HEK293 (cell line): Measurements from ENCODE around the gene TSHR.

Experiments
- CTCF ChIA-PET: fragments of 350-600 bp; formaldehyde crosslinking; extraction: SDS; loops from one replicate; lab custom pipeline; 2021; ENCODE audit warnings: antibody characterized with exemption; lab: Yijun Ruan, JAX
- POLR2A ChIA-PET: fragments of 300-600 bp; formaldehyde crosslinking; extraction: SDS; loops from one replicate; lab custom pipeline; 2020; ENCODE audit warnings: antibody characterized with exemption, inconsistent platforms; lab: Yijun Ruan, JAX
- H3K27ac ChIP-seq: fragments of 200-500 bp; sonication (Bioruptor generic); 2 replicates; pipeline ENCODE4 v1.5.1; 2014; ENCODE audit warnings: low read depth, low read length, control low read depth, inconsistent platforms; ENCODE audit errors: extremely low read depth
- H3K36me3 ChIP-seq, 2 experiments: fragments of 200-500 bp in 1 of 2; sonication (Bioruptor generic) in 1 of 2; 1 replicate in 1 of 2; 2 replicates in 1 of 2; pipeline ENCODE4 v1.5.1; 2014 to 2017; ENCODE audit warnings: inconsistent platforms in 2 of 2, low read length in 2 of 2; ENCODE audit not compliant: control insufficient read depth in 2 of 2, insufficient read depth in 1 of 2
- H3K4me1 ChIP-seq: fragments of 200-500 bp; sonication (Bioruptor generic); 2 replicates; pipeline ENCODE4 v1.5.1; 2014; ENCODE audit warnings: mild to moderate bottlenecking, low read length, inconsistent platforms; ENCODE audit not compliant: control insufficient read depth, insufficient read depth
- H3K4me3 ChIP-seq: 2 replicates; pipeline ENCODE4 v1.5.1; 2011; ENCODE audit warnings: low read depth, mild to moderate bottlenecking, control low read depth, low read length, moderate library complexity
- H3K9me3 ChIP-seq: fragments of 200-500 bp; sonication (Bioruptor generic); 2 replicates; pipeline ENCODE4 v1.5.1; 2014; ENCODE audit warnings: low read depth, low read length, inconsistent platforms; ENCODE audit not compliant: control insufficient read depth, insufficient read depth
- HOXA7 ChIP-seq: sonication (generic); formaldehyde crosslinking; IDR thresholded peaks from 2 replicates; pipeline ENCODE4 v1.8.1; 2022; ENCODE audit warnings: missing genetic modification reagents, borderline replicate concordance
- MYNN ChIP-seq: fragments of 450-650 bp; formaldehyde crosslinking; IDR thresholded peaks from 2 replicates; pipeline ENCODE4 v1.5.1; 2016; ENCODE audit warnings: missing biosample characterization, missing genetic modification characterization, borderline replicate concordance
- OVOL3 ChIP-seq: fragments of 450-650 bp; formaldehyde crosslinking; IDR thresholded peaks from 2 replicates; pipeline ENCODE4 v1.5.1; 2016; ENCODE audit warnings: missing biosample characterization, missing genetic modification characterization
- ZFP69B ChIP-seq: fragments of 450-650 bp; formaldehyde crosslinking; IDR thresholded peaks from 2 replicates; pipeline ENCODE4 v1.5.1; 2016; ENCODE audit warnings: missing biosample characterization, missing genetic modification characterization
- ZIC2 ChIP-seq: fragments of 450-650 bp; formaldehyde crosslinking; IDR thresholded peaks from 2 replicates; pipeline ENCODE4 v1.5.1; 2016; ENCODE audit warnings: missing biosample characterization, missing genetic modification characterization
- ZNF146 ChIP-seq: fragments of 450-650 bp; formaldehyde crosslinking; IDR thresholded peaks from 2 replicates; pipeline ENCODE4 v1.5.1; 2016; ENCODE audit warnings: missing biosample characterization, missing genetic modification characterization
- ZNF214 ChIP-seq: fragments of 450-650 bp; formaldehyde crosslinking; IDR thresholded peaks from 2 replicates; pipeline ENCODE4 v1.5.1; 2017; ENCODE audit warnings: missing biosample characterization, mild to moderate bottlenecking, missing genetic modification characterization, borderline replicate concordance
- ZNF239 ChIP-seq: fragments of 450-650 bp; formaldehyde crosslinking; IDR thresholded peaks from 2 replicates; pipeline ENCODE4 v1.5.1; 2016; ENCODE audit warnings: missing biosample characterization, missing genetic modification characterization
- ZNF274 ChIP-seq, 2 experiments: fragments of 200-500 bp in 1 of 2; fragments of 450-650 bp in 1 of 2; sonication (Bioruptor generic) in 1 of 2; formaldehyde crosslinking in 1 of 2; IDR thresholded peaks; 2 replicates each; pipeline versions ENCODE4 v1.5.1 to v1.6.1; 2014 to 2016; ENCODE audit warnings: borderline replicate concordance in 1 of 2, inconsistent platforms in 1 of 2, low read length in 1 of 2, missing biosample characterization in 1 of 2, missing genetic modification characterization in 1 of 2
- ZNF37A ChIP-seq: fragments of 450-650 bp; IDR thresholded peaks from 2 replicates; pipeline ENCODE4 v1.5.1; 2018; ENCODE audit warnings: missing biosample characterization, missing genetic modification characterization
- ZNF426 ChIP-seq: fragments of 450-650 bp; formaldehyde crosslinking; IDR thresholded peaks from 2 replicates; pipeline ENCODE4 v1.5.1; 2017; ENCODE audit warnings: missing biosample characterization, missing genetic modification characterization, mild to moderate bottlenecking, inconsistent platforms, moderate library complexity
- ZNF433 ChIP-seq: fragments of 450-650 bp; formaldehyde crosslinking; IDR thresholded peaks from 2 replicates; pipeline ENCODE4 v1.5.1; 2016; ENCODE audit warnings: missing biosample characterization, missing genetic modification characterization, low read depth
- ZNF473 ChIP-seq: fragments of 450-650 bp; formaldehyde crosslinking; IDR thresholded peaks from 2 replicates; pipeline ENCODE4 v1.5.1; 2017; ENCODE audit warnings: missing biosample characterization, missing genetic modification characterization
- ZNF514 ChIP-seq: fragments of 450-650 bp; formaldehyde crosslinking; IDR thresholded peaks from 2 replicates; pipeline ENCODE4 v1.5.1; 2016; ENCODE audit warnings: missing biosample characterization, missing genetic modification characterization
- ZNF777 ChIP-seq: fragments of 450-650 bp; formaldehyde crosslinking; IDR thresholded peaks from 2 replicates; pipeline ENCODE4 v1.5.1; 2017; ENCODE audit warnings: missing biosample characterization, missing genetic modification characterization, borderline replicate concordance
- ZNF837 ChIP-seq: fragments of 450-650 bp; formaldehyde crosslinking; IDR thresholded peaks from 2 replicates; pipeline ENCODE4 v1.5.1; 2016; ENCODE audit warnings: missing biosample characterization, missing genetic modification characterization
- ZSCAN30 ChIP-seq: fragments of 450-650 bp; IDR thresholded peaks from 2 replicates; pipeline ENCODE4 v1.5.1; 2018; ENCODE audit warnings: missing biosample characterization, mild to moderate bottlenecking, missing genetic modification characterization, moderate library complexity
- TF ChIP-seq, protein P1 (sequence below): fragments of 450-650 bp; formaldehyde crosslinking; IDR thresholded peaks from 2 replicates; pipeline ENCODE4 v1.5.1; 2016; ENCODE audit warnings: missing biosample characterization, missing genetic modification characterization
- TF ChIP-seq, protein P2 (sequence below): fragments of 450-650 bp; formaldehyde crosslinking; IDR thresholded peaks from 2 replicates; pipeline ENCODE4 v1.5.1; 2017; ENCODE audit warnings: missing biosample characterization, missing genetic modification characterization
- TF ChIP-seq, protein P3 (sequence below): fragments of 450-650 bp; IDR thresholded peaks from 2 replicates; pipeline ENCODE4 v1.5.1; 2018; ENCODE audit warnings: missing biosample characterization, missing genetic modification characterization
- TF ChIP-seq, protein P4 (sequence below): fragments of 450-650 bp; formaldehyde crosslinking; IDR thresholded peaks from 2 replicates; pipeline ENCODE4 v1.5.1; 2016; ENCODE audit warnings: missing biosample characterization, missing genetic modification characterization
- TF ChIP-seq, protein P5 (sequence below): fragments of 450-650 bp; formaldehyde crosslinking; IDR thresholded peaks from 2 replicates; pipeline ENCODE4 v1.5.1; 2016; ENCODE audit warnings: missing biosample characterization, missing genetic modification characterization

Gene TSHR

DNA sequence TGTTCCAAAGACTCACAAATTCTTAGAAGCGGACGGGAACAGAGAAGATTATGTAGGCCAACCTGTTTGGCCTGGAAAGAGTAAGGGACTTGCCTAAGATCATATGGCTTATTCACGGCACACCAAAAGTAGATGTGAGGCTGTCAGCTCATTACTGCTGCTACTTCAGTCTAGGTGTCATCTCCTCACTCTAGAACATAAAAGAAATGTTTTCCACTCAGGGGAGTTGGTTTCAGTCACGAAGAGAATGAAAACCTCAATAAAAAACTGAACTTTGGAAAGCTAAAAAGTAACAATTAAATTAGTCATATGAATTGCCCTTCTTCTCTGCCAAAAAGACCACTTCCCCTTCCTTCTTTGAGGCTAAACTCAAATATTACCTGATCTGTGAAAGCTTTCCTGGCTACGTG lies 13.2 kb upstream of the TSHR start:
- Histone ChIP-seq H3K27ac (peak overlapping the region; percentile 26; the same call in 1 of the 2 replicates), H3K9me3 (no peaks in the 10 kb centered on the region), H3K4me3 (peak overlapping the region; percentile 40), H3K36me3 (peaks cover 0 to 7% of the 10 kb centered on the region in 2 experiments; a peak in 2 of 3 replicates), H3K4me1 (peaks cover 9% of the 10 kb centered on the region)
- ChIA-PET POLR2A (interaction anchor here (0.6 to 1.7 kb wide), 5 partner anchors 12 to 1805 kb away, joined by 3 to 13 read pairs (median 6); partner anchors contain the start of gene SEL1L), CTCF (interaction anchor here (0.7 kb wide), 1 partner anchor 12 kb away, joined by 3 read pairs; no protein-coding TSS in a partner anchor)
- TF ChIP-seq ZNF433 (tag by site-specific recombination) (no peak), ZNF274 (IDR thresholded peaks at IDR 0.05; ENCODE audit: low read length) (no peak), ZNF274 (tag by site-specific recombination; IDR thresholded peaks at IDR 0.05; ENCODE audit: borderline replicate concordance) (no peak), ZNF146 (no peak), ZNF426 (tag by site-specific recombination) (no peak), ZNF777 (no peak), ZNF837 (no peak), OVOL3 (no peak), ZFP69B (tag by site-specific recombination) (no peak), HOXA7 (CRISPR knock-in tag) (no peak), ZIC2 (tag by site-specific recombination) (no peak), ZNF514 (no peak), ZSCAN30 (tag by site-specific recombination) (no peak)
- TF ChIP-seq, protein P1, sequence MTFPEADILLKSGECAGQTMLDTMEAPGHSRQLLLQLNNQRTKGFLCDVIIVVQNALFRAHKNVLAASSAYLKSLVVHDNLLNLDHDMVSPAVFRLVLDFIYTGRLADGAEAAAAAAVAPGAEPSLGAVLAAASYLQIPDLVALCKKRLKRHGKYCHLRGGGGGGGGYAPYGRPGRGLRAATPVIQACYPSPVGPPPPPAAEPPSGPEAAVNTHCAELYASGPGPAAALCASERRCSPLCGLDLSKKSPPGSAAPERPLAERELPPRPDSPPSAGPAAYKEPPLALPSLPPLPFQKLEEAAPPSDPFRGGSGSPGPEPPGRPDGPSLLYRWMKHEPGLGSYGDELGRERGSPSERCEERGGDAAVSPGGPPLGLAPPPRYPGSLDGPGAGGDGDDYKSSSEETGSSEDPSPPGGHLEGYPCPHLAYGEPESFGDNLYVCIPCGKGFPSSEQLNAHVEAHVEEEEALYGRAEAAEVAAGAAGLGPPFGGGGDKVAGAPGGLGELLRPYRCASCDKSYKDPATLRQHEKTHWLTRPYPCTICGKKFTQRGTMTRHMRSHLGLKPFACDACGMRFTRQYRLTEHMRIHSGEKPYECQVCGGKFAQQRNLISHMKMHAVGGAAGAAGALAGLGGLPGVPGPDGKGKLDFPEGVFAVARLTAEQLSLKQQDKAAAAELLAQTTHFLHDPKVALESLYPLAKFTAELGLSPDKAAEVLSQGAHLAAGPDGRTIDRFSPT = no peak
- TF ChIP-seq, protein P2, sequence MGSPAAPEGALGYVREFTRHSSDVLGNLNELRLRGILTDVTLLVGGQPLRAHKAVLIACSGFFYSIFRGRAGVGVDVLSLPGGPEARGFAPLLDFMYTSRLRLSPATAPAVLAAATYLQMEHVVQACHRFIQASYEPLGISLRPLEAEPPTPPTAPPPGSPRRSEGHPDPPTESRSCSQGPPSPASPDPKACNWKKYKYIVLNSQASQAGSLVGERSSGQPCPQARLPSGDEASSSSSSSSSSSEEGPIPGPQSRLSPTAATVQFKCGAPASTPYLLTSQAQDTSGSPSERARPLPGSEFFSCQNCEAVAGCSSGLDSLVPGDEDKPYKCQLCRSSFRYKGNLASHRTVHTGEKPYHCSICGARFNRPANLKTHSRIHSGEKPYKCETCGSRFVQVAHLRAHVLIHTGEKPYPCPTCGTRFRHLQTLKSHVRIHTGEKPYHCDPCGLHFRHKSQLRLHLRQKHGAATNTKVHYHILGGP (tag by site-specific recombination) = no peak
- TF ChIP-seq, protein P3, sequence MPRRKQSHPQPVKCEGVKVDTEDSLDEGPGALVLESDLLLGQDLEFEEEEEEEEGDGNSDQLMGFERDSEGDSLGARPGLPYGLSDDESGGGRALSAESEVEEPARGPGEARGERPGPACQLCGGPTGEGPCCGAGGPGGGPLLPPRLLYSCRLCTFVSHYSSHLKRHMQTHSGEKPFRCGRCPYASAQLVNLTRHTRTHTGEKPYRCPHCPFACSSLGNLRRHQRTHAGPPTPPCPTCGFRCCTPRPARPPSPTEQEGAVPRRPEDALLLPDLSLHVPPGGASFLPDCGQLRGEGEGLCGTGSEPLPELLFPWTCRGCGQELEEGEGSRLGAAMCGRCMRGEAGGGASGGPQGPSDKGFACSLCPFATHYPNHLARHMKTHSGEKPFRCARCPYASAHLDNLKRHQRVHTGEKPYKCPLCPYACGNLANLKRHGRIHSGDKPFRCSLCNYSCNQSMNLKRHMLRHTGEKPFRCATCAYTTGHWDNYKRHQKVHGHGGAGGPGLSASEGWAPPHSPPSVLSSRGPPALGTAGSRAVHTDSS = no peak

DNA sequence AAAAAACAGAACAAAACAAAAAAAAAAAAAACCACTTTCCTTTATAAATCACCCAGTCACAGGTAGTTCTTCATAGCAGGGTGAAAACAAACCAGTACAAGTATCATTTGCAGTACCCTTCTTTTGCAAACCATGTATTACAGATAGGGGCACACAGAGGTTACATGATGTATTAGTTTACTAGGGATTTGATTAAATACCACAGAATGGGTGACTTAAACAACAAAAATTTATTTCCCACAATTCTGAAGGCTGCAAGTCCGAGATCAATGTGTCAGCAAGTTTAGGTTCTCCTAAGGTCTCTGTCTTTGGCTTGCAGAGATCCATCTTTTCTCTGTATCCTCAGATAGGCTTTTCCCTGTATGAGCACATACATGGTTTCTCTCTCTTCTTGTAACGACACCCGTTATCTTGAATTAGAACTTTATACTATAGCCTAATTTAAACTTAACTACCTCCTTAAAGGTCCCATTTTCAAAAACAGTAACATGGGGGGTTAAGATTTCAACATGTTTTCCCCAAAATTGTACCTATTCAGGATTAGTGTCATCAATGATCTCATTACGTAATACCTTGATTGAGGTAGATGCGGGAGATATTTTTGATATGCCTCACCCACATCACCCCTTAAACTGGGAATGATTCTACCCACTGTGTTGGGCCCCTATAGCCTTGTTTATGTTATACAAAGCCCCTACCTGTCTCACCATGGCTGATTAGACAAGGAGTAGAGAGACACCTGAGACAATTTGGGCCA lies 10.4 kb upstream of the TSHR start:
- Histone ChIP-seq H3K9me3 (no peaks in the 10 kb centered on the region), H3K36me3 (no peaks in the 10 kb centered on the region), H3K27ac (no peak overlapping the region), H3K4me1 (peaks cover 9% of the 10 kb centered on the region), H3K4me3 (no peak overlapping the region)
- ChIA-PET CTCF (no interaction called here), POLR2A (no interaction called here)
- TF ChIP-seq, protein P4, sequence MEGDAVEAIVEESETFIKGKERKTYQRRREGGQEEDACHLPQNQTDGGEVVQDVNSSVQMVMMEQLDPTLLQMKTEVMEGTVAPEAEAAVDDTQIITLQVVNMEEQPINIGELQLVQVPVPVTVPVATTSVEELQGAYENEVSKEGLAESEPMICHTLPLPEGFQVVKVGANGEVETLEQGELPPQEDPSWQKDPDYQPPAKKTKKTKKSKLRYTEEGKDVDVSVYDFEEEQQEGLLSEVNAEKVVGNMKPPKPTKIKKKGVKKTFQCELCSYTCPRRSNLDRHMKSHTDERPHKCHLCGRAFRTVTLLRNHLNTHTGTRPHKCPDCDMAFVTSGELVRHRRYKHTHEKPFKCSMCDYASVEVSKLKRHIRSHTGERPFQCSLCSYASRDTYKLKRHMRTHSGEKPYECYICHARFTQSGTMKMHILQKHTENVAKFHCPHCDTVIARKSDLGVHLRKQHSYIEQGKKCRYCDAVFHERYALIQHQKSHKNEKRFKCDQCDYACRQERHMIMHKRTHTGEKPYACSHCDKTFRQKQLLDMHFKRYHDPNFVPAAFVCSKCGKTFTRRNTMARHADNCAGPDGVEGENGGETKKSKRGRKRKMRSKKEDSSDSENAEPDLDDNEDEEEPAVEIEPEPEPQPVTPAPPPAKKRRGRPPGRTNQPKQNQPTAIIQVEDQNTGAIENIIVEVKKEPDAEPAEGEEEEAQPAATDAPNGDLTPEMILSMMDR = no peak
- TF ChIP-seq, protein P5, sequence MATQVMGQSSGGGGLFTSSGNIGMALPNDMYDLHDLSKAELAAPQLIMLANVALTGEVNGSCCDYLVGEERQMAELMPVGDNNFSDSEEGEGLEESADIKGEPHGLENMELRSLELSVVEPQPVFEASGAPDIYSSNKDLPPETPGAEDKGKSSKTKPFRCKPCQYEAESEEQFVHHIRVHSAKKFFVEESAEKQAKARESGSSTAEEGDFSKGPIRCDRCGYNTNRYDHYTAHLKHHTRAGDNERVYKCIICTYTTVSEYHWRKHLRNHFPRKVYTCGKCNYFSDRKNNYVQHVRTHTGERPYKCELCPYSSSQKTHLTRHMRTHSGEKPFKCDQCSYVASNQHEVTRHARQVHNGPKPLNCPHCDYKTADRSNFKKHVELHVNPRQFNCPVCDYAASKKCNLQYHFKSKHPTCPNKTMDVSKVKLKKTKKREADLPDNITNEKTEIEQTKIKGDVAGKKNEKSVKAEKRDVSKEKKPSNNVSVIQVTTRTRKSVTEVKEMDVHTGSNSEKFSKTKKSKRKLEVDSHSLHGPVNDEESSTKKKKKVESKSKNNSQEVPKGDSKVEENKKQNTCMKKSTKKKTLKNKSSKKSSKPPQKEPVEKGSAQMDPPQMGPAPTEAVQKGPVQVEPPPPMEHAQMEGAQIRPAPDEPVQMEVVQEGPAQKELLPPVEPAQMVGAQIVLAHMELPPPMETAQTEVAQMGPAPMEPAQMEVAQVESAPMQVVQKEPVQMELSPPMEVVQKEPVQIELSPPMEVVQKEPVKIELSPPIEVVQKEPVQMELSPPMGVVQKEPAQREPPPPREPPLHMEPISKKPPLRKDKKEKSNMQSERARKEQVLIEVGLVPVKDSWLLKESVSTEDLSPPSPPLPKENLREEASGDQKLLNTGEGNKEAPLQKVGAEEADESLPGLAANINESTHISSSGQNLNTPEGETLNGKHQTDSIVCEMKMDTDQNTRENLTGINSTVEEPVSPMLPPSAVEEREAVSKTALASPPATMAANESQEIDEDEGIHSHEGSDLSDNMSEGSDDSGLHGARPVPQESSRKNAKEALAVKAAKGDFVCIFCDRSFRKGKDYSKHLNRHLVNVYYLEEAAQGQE (tag by site-specific recombination) = no peak
- TF ChIP-seq MYNN = no peak
- TF ChIP-seq ZNF239 (tag by site-specific recombination) = no peak
- no peak for TF ChIP-seq ZNF473
- no peak for TF ChIP-seq ZNF214 (tag by site-specific recombination)
- TF ChIP-seq ZNF837 = no peak
- no peak for TF ChIP-seq ZNF37A (tag by site-specific recombination)
